Effector memory CD4-positive, alpha-beta T cell (primary cell): ENCODE measurements around the gene ERBB4.
"Not testable (repeated sequence)": the region's sequence is repeated elsewhere in the genome, so short reads cannot be mapped to it uniquely, and the experiment has no call there.

Source experiments
- DNase-seq, 3 donors: peaks; one replicate each; pipeline ENCODE4 v3.0.0-alpha.2; 2020
- H3K27ac ChIP-seq: 2 replicates; pipeline ENCODE4 v1.7.0; 2013; ENCODE audit warnings: mild to moderate bottlenecking, low read length, moderate library complexity; ENCODE audit not compliant: insufficient read depth, poor library complexity, severe bottlenecking
- H3K27me3 ChIP-seq: replicated peaks from 2 replicates; pipeline ENCODE4 v1.7.0; 2013; ENCODE audit warnings: mild to moderate bottlenecking, low read length; ENCODE audit not compliant: insufficient read depth, control insufficient read depth, poor library complexity, severe bottlenecking
- H3K36me3 ChIP-seq: 2 replicates; pipeline ENCODE4 v1.7.0; 2013; ENCODE audit warnings: mild to moderate bottlenecking, low read length, moderate library complexity; ENCODE audit not compliant: control insufficient read depth, insufficient read depth
- H3K4me1 ChIP-seq: 2 replicates; pipeline ENCODE4 v1.7.0; 2013; ENCODE audit warnings: low read length, mild to moderate bottlenecking; ENCODE audit not compliant: control insufficient read depth, insufficient read depth, poor library complexity, severe bottlenecking
- H3K4me3 ChIP-seq: 2 replicates; pipeline ENCODE4 v1.7.0; 2013; ENCODE audit warnings: low read length, low read depth, mild to moderate bottlenecking; ENCODE audit not compliant: insufficient read depth, poor library complexity, severe bottlenecking
- H3K9me3 ChIP-seq: 2 replicates; pipeline ENCODE4 v1.7.0; 2013; ENCODE audit warnings: mild to moderate bottlenecking, low read length, moderate library complexity; ENCODE audit not compliant: control insufficient read depth

ERBB4 gene

GRCh38 chr2:212488611-212489010 is 50.0 kb downstream of the ERBB4 start:
- no peaks in the 10 kb centered on the region for H3K27me3 ChIP-seq
- H3K36me3 ChIP-seq = no peaks in the 10 kb centered on the region
- H3K9me3 ChIP-seq = no peaks in the 10 kb centered on the region
- no peak for DNase-seq
- H3K4me1 ChIP-seq = no peaks in the 10 kb centered on the region
- H3K4me3 ChIP-seq = no peak overlapping the region
- H3K27ac ChIP-seq = no peak overlapping the region

GRCh38 chr2:212484563-212485080 is 54.0 kb downstream of the ERBB4 start:
- no peak overlapping the region for H3K4me3 ChIP-seq
- no peaks in the 10 kb centered on the region for H3K36me3 ChIP-seq
- no peaks in the 10 kb centered on the region for H3K4me1 ChIP-seq
- H3K27ac ChIP-seq = no peak overlapping the region
- no peak for DNase-seq
- H3K9me3 ChIP-seq = no peaks in the 10 kb centered on the region
- H3K27me3 ChIP-seq = no peaks in the 10 kb centered on the region

DNA sequence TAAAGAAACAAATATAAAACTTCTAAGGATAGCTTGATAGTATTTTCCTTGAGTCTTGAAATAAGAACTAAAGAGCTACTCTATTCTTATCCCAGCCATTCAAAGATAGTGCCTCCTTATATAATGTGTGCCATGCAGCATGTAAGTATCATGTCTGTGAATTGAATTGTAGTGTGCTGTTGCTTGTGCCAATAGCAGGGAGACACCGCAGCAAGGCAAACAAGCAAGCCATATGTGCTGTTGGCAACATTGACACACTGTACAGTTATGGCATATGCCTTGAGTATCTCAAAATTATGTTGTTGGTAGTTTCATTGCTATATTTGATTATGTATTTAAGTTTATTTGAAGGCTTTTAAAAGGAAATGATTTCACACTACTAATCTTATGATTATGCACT is 58.2 kb downstream of the ERBB4 start:
- H3K4me1 ChIP-seq = no peaks in the 10 kb centered on the region
- H3K27ac ChIP-seq = no peak overlapping the region
- no peaks in the 10 kb centered on the region for H3K9me3 ChIP-seq
- H3K36me3 ChIP-seq = no peaks in the 10 kb centered on the region
- H3K27me3 ChIP-seq = no peaks in the 10 kb centered on the region
- H3K4me3 ChIP-seq = no peak overlapping the region
- no peak for DNase-seq

DNA sequence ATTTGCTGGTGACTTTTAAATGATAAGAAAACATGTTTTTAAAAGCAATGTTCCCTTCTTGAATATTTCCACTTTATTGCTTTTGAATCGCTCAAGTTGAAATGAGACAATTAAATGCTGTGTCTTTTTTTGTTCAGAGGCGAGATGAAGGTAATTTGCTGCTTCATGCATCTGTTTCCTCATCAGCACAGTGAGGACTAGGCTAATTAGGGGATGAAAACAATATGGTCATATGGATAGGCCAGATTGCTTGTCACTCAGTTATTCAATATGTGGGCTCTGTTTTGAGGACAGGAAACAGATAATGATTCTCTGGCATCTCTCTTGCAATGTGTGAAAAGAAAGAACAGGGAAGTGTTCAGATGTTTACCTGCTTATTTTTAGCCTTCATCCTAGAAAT is 61.0 kb downstream of the ERBB4 start:
- Histone ChIP-seq H3K27ac (no peak overlapping the region), H3K9me3 (no peaks in the 10 kb centered on the region), H3K27me3 (no peaks in the 10 kb centered on the region), H3K36me3 (no peaks in the 10 kb centered on the region), H3K4me1 (no peaks in the 10 kb centered on the region), H3K4me3 (no peak overlapping the region)
- DNase-seq = no peak

- Histone ChIP-seq H3K9me3 (no peaks in the 10 kb centered on the region), H3K4me1 (no peaks in the 10 kb centered on the region), H3K36me3 (no peaks in the 10 kb centered on the region), H3K4me3 (no peak overlapping the region), H3K27ac (no peak overlapping the region), H3K27me3 (no peaks in the 10 kb centered on the region)
- no peak for DNase-seq
These were observed 65.4 kb downstream of the ERBB4 start for GRCh38 chr2:212473211-212473610.

GRCh38 chr2:212467551-212467950 is 71.1 kb downstream of the ERBB4 start:
- not testable (repeated sequence) for H3K9me3 ChIP-seq, H3K27me3 ChIP-seq, DNase-seq

DNA sequence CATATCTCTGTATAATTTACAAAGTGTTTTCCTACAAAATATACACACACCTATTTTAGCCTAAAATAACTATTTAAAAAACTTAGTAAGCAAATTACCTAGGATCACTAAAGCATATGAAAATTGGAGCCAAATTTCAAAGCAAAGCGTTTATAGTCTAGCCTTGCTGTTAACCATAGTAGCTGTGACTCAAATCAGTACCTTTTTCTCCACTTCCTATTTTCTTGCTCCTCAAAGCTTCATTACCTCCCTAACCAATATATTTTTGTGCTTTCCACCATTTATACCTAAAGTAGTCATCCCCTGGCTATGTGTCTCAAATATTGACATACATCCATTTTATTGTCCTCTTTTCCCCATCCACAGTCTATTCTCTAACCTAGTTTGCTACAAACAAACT is 73.1 kb downstream of the ERBB4 start:
- no peak overlapping the region for H3K27ac ChIP-seq

More at GRCh38 chr2:212467551-212467950, 71.1 kb downstream of the ERBB4 start:
- H3K4me3 ChIP-seq, H3K36me3 ChIP-seq, H3K27ac ChIP-seq, H3K4me1 ChIP-seq: not testable (repeated sequence)

GRCh38 chr2:212461708-212462107 is 76.9 kb downstream of the ERBB4 start:
- not testable (repeated sequence) for H3K9me3 ChIP-seq, H3K27me3 ChIP-seq, H3K27ac ChIP-seq, DNase-seq, H3K4me1 ChIP-seq, H3K36me3 ChIP-seq, H3K4me3 ChIP-seq

More for the DNA sequence above, 73.1 kb downstream of the ERBB4 start:
- no peaks in the 10 kb centered on the region for H3K9me3 ChIP-seq
- no peaks in the 10 kb centered on the region for H3K4me1 ChIP-seq
- H3K36me3 ChIP-seq = no peaks in the 10 kb centered on the region
- DNase-seq = no peak
- no peak overlapping the region for H3K4me3 ChIP-seq
- H3K27me3 ChIP-seq = no peaks in the 10 kb centered on the region

DNA sequence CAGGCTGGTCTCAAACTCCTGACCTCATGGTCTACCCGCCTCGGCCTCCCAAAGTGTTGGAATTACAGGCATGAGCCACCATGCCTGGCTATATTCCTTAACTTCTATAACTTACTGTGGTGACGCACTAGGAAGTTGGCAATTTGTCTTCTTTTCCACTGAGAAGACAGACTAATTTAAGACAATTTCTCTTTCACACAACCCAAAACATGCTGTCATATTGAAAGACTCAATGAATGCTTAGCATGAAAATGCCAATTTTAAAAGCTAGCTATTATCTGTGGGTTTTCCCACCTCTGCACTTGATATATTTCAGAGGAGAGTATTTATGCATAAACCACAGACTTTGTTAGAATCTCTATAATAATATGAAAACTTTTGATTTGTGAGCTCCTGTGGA is 84.5 kb downstream of the ERBB4 start:
- H3K27ac ChIP-seq = no peak overlapping the region
- no peak for DNase-seq

GRCh38 chr2:212451786-212452231 is 86.8 kb downstream of the ERBB4 start:
- Histone ChIP-seq H3K36me3 (no peaks in the 10 kb centered on the region), H3K4me1 (no peaks in the 10 kb centered on the region), H3K27ac (no peak overlapping the region), H3K9me3 (no peaks in the 10 kb centered on the region), H3K27me3 (no peaks in the 10 kb centered on the region), H3K4me3 (no peak overlapping the region)
- no peak for DNase-seq

More for the DNA sequence above, 84.5 kb downstream of the ERBB4 start:
- H3K9me3 ChIP-seq = no peaks in the 10 kb centered on the region
- no peaks in the 10 kb centered on the region for H3K4me1 ChIP-seq
- no peak overlapping the region for H3K4me3 ChIP-seq
- no peaks in the 10 kb centered on the region for H3K36me3 ChIP-seq
- no peaks in the 10 kb centered on the region for H3K27me3 ChIP-seq
